CD4-positive, CD25-positive, alpha-beta regulatory T cell (primary cell): Measurements from ENCODE around the gene GFRA1. TPM values are rescaled to one million over a fixed set of nuclear protein-coding genes. Genes with fewer than 3 reads are reported as not detected.
A peak's percentile ranks its signal among the peaks of the same experiment; 100 is the strongest.

Experiments
- ATAC-seq, 2 donors: fragments of 150-1000 bp; cut with Tn5 transposase; one replicate each; pipeline ENCODE4 v1.10.0; 2021; ENCODE audit warnings: low read depth in 2 of 2, moderate number of reproducible peaks in 2 of 2, moderate library complexity in 1 of 2
- DNase-seq, 3 donors: peaks; one replicate each; pipeline versions ENCODE4 v3.0.0 to v3.0.0-alpha.2; 2012 to 2022; ENCODE audit warnings: mixed read lengths in 1 of 3
- H3K27ac ChIP-seq: one replicate; pipeline ENCODE4 v1.7.0; 2013; ENCODE audit warnings: mild to moderate bottlenecking, low read length; ENCODE audit not compliant: insufficient read depth, poor library complexity, severe bottlenecking
- H3K27me3 ChIP-seq: one replicate; pipeline ENCODE4 v1.7.0; 2013; ENCODE audit warnings: low read length; ENCODE audit not compliant: control insufficient read depth, insufficient read depth
- H3K36me3 ChIP-seq: one replicate; pipeline ENCODE4 v1.7.0; 2013; ENCODE audit warnings: mild to moderate bottlenecking, low read length, moderate library complexity; ENCODE audit not compliant: control insufficient read depth, insufficient read depth
- H3K4me1 ChIP-seq: 2 replicates; pipeline ENCODE4 v1.7.0; 2013; ENCODE audit warnings: mild to moderate bottlenecking, low read length; ENCODE audit not compliant: insufficient read depth, control insufficient read depth, poor library complexity, severe bottlenecking
- H3K4me3 ChIP-seq: one replicate; pipeline ENCODE4 v1.7.0; 2013; ENCODE audit warnings: low read depth, mild to moderate bottlenecking, low read length, moderate library complexity
- H3K9me3 ChIP-seq, 2 experiments: 1 replicate in 1 of 2; 2 replicates in 1 of 2; pipeline ENCODE4 v1.7.0; 2013; ENCODE audit warnings: low read length in 2 of 2, mild to moderate bottlenecking in 1 of 2, moderate library complexity in 1 of 2; ENCODE audit not compliant: control insufficient read depth in 2 of 2
- H3K27ac Mint-ChIP-seq, 3 donors: one replicate each; pipeline ENCODE4 v1.8.0; 2020 to 2022; ENCODE audit warnings: mild to moderate bottlenecking in 3 of 3, mixed read lengths in 3 of 3, moderate library complexity in 2 of 3
- H3K27me3 Mint-ChIP-seq: one replicate; pipeline ENCODE4 v1.8.0; 2022; ENCODE audit warnings: mild to moderate bottlenecking, mixed read lengths
- H3K36me3 Mint-ChIP-seq: one replicate; pipeline ENCODE4 v1.8.0; 2020; ENCODE audit warnings: mixed read lengths
- H3K4me1 Mint-ChIP-seq, 4 donors: one replicate each; pipeline ENCODE4 v1.8.0; 2020 to 2022; ENCODE audit warnings: mixed read lengths in 4 of 4, mild to moderate bottlenecking in 1 of 4
- H3K4me3 Mint-ChIP-seq, 4 donors: one replicate each; pipeline ENCODE4 v1.8.0; 2020 to 2022; ENCODE audit warnings: mild to moderate bottlenecking in 4 of 4, mixed read lengths in 4 of 4, moderate library complexity in 3 of 4
- H3K9me3 Mint-ChIP-seq, 7 donors: one replicate each; pipeline ENCODE4 v1.8.0; 2020 to 2022; ENCODE audit warnings: mixed read lengths in 7 of 7, mild to moderate bottlenecking in 3 of 7, moderate library complexity in 2 of 7
- polyA plus RNA-seq, 4 donors: library from polyadenylated mRNA; unstranded; fragments of 300-500 nt; fragmentation: Illumina TruSeq; gene quantifications; one replicate each; pipeline ENCODE4 v1.2.3, GENCODE V29; 2021
- total RNA-seq: library from RNA; stranded (reverse); gene quantifications from one replicate; pipeline ENCODE4 v1.2.3, GENCODE V29; 2022

The GFRA1 gene
- total and polyA plus RNA-seq, 5 donors from 2014 or later = not detected

DNA sequence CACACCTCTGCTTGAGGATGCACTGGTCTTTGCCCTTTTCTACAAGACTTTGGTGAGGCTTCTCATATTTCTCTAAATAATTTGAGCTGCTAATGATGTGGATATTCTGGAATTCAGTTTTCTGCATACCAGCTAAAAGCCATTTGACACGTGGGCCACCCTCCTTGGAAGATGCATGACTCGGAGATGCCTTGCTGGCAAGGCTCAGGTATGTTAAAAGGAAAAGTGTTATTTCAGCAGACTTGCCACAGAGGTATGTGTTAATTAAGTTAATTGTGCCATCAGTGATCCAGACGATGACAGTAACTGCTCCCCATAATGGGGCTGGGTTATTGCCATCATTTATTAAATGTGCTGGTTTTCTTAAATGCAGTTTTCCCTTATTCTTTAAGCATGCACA lies 8.8 kb upstream of the GFRA1 start:
- no peaks in the 10 kb centered on the region for H3K36me3 ChIP-seq
- H3K4me1 ChIP-seq = no peaks in the 10 kb centered on the region
- H3K36me3 Mint-ChIP-seq = no peaks in the 10 kb centered on the region
- H3K27ac ChIP-seq = no peak overlapping the region
- no peak overlapping the region for H3K27ac Mint-ChIP-seq
- DNase-seq (no peak), ATAC-seq (no peak)
- no peak overlapping the region for H3K4me3 ChIP-seq
- H3K4me3 Mint-ChIP-seq = no peak overlapping the region
- peaks cover 12% of the 10 kb centered on the region for H3K27me3 Mint-ChIP-seq
- no peaks in the 10 kb centered on the region for H3K27me3 ChIP-seq
- no peaks in the 10 kb centered on the region for H3K9me3 ChIP-seq
- H3K4me1 Mint-ChIP-seq = no peaks in the 10 kb centered on the region
- H3K9me3 Mint-ChIP-seq = peaks cover 0 to 3% (median 0%) of the 10 kb centered on the region in 7 donors

DNA sequence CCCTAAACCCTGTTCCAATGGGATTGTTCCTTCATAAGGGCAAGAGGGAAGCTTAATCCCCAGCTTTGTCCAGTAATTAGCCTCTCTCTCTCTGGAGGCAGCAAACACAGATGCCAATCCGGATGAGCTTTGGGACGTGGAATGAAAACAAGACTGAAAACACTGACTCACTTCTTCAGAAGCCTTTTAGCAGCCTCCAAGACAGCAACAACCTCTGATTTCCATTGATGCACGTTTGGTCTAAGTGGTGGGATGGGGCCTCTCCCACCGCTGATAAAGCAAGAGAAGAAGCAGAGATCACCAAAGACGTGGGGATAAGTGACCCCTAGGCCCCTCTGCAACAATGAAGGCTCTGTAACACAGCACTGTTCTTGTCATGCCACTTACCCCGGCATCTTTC lies 5.8 kb upstream of the GFRA1 start:
- ATAC-seq (no peak), DNase-seq (no peak)
- no peaks in the 10 kb centered on the region for H3K36me3 ChIP-seq
- H3K27ac Mint-ChIP-seq = no peak overlapping the region
- H3K4me1 ChIP-seq = no peaks in the 10 kb centered on the region
- no peak overlapping the region for H3K4me3 ChIP-seq
- H3K9me3 ChIP-seq = no peaks in the 10 kb centered on the region
- H3K27ac ChIP-seq = no peak overlapping the region
- no peak overlapping the region for H3K4me3 Mint-ChIP-seq
- H3K27me3 Mint-ChIP-seq = peaks cover 35% of the 10 kb centered on the region
- H3K27me3 ChIP-seq = peaks cover 15% of the 10 kb centered on the region
- H3K9me3 Mint-ChIP-seq = peaks cover 0 to 8% (median 0%) of the 10 kb centered on the region in 7 donors
- H3K36me3 Mint-ChIP-seq = no peaks in the 10 kb centered on the region
- H3K4me1 Mint-ChIP-seq = peaks cover 0 to 3% (median 0%) of the 10 kb centered on the region in 4 donors

DNA sequence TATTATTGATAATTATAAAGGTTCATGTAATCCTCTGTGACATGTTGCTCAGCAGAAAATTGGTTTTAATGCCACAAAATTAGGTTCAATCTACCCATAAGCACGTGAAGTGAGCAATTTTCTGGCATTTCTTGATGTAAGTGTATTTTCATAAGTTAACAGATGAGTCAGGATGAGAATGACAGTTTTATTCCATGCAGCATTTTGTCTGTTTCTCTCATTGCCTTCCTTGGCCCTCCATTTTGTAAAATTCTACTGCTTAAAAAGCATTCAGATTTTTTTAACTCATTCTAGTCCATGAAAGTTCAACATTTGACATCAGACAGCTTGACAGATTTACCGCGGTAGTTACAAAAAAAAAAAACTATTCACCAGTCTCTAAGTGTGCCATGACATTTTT lies 4.0 kb upstream of the GFRA1 start:
- H3K36me3 Mint-ChIP-seq = no peaks in the 10 kb centered on the region
- Histone ChIP-seq H3K4me3 (no peak overlapping the region), H3K27ac (no peak overlapping the region), H3K9me3 (no peaks in the 10 kb centered on the region), H3K4me1 (no peaks in the 10 kb centered on the region), H3K27me3 (peaks cover 15% of the 10 kb centered on the region), H3K36me3 (no peaks in the 10 kb centered on the region)
- ATAC-seq = no peak
- H3K27ac Mint-ChIP-seq = no peak overlapping the region
- H3K4me3 Mint-ChIP-seq = no peak overlapping the region
- no peak for DNase-seq
- peaks cover 0 to 7% (median 1%) of the 10 kb centered on the region in 4 donors for H3K4me1 Mint-ChIP-seq
- H3K9me3 Mint-ChIP-seq = peaks cover 0 to 11% (median 1%) of the 10 kb centered on the region in 7 donors
- peaks cover 42% of the 10 kb centered on the region for H3K27me3 Mint-ChIP-seq

DNA sequence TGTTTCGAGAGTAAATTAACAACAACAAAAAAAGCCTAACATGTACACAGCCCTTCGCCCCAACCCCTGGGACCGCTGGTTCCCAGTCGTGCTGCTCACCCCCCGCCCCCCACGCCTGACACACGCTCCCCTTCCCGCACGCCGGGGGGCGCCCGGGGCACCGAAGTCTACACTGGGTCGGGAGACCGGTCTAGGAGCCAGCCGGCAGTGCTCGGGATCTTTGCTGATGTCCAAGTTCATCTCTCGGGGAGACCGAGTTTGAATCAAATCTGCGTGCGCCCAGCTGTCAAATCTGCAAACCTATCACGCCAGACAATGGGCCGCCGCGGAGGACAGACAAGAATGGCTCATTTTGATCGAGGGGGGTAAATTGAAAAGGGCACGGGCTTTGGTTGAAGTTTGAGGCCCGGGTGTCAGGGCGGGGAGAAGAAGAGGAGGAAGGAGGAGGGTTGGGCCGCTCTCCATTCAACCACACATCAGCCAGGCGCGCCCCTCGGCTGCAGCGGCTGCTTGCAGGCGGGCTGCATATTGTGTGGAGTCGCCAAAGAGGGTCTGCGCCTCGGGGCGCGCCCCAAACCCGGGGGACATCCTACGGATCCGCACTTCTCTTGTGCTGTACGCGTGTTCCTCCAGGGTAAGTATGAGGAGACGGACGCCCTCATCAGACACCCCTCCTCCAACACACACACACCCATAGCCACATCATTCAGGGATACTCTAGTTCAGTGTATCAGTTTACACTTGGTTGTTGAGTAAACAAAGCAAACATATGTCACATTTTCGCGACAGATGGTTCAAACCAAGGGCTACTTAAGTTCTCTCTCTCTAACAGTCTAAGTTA lies 1.3 kb upstream of the GFRA1 start:
- H3K4me1 Mint-ChIP-seq = peaks cover 0 to 7% (median 1%) of the 10 kb centered on the region in 4 donors
- H3K4me3 Mint-ChIP-seq = peak overlapping the region in 3 of 4 donors; percentile 35 to 47 (median 36)
- no peak for ATAC-seq
- no peaks in the 10 kb centered on the region for H3K4me1 ChIP-seq
- peaks cover 59% of the 10 kb centered on the region for H3K27me3 Mint-ChIP-seq
- H3K27ac Mint-ChIP-seq = no peak overlapping the region
- no peaks in the 10 kb centered on the region for H3K36me3 Mint-ChIP-seq
- H3K4me3 ChIP-seq = no peak overlapping the region
- peaks cover 0 to 13% (median 1%) of the 10 kb centered on the region in 7 donors for H3K9me3 Mint-ChIP-seq
- no peak for DNase-seq
- no peaks in the 10 kb centered on the region for H3K36me3 ChIP-seq
- no peaks in the 10 kb centered on the region for H3K9me3 ChIP-seq
- H3K27ac ChIP-seq = no peak overlapping the region
- peaks cover 24% of the 10 kb centered on the region for H3K27me3 ChIP-seq

DNA sequence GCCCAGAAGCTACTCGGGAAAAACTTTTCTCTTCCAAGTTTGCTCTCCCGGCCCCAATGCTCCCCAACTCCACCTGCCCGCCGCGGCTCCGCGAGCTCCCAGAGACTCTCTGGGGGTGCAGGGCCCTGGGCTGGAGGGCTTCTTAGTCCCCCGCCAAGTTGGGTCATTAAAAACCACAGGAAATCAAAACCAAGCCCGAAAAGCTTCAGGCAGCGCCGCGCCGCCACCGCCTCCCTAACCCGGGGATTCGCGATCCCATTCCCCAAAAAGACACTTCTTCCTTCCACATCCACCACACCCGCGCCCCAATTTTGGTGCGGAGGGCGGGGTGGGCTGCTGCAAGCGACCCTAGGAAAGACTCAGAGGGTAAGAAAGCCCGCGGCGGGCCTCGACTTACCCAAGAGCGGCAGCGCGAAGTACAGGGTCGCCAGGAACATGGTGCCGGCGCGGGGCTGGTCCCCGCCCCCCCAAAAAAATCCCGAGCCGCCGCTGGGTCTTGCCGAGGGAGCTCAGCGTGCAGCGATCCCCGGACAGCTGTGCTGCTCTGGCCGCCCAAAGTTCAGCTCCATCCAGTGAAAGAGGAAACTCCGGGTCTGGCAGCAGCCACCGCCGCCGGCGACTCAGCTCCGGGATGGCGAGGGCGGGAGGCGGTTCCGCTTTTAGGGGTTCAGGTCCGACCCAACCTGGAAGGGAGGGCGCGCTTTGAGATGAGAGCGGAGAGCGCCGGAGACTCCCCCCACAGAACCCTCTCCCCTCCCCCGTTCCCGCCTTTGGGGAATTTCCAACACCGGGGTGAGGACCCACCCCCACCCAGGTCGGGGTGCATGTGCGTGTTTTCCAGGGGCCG lies 1.2 kb downstream of the GFRA1 start:
- H3K4me3 Mint-ChIP-seq = no peak overlapping the region
- Histone ChIP-seq H3K9me3 (no peaks in the 10 kb centered on the region), H3K27me3 (peaks cover 26% of the 10 kb centered on the region), H3K4me1 (no peaks in the 10 kb centered on the region), H3K27ac (no peak overlapping the region), H3K36me3 (no peaks in the 10 kb centered on the region), H3K4me3 (no peak overlapping the region)
- peaks cover 0 to 7% (median 1%) of the 10 kb centered on the region in 4 donors for H3K4me1 Mint-ChIP-seq
- no peak overlapping the region for H3K27ac Mint-ChIP-seq
- H3K36me3 Mint-ChIP-seq = no peaks in the 10 kb centered on the region
- ATAC-seq (no peak), DNase-seq (no peak)
- peaks cover 54% of the 10 kb centered on the region for H3K27me3 Mint-ChIP-seq
- peaks cover 0 to 13% (median 3%) of the 10 kb centered on the region in 7 donors for H3K9me3 Mint-ChIP-seq

DNA sequence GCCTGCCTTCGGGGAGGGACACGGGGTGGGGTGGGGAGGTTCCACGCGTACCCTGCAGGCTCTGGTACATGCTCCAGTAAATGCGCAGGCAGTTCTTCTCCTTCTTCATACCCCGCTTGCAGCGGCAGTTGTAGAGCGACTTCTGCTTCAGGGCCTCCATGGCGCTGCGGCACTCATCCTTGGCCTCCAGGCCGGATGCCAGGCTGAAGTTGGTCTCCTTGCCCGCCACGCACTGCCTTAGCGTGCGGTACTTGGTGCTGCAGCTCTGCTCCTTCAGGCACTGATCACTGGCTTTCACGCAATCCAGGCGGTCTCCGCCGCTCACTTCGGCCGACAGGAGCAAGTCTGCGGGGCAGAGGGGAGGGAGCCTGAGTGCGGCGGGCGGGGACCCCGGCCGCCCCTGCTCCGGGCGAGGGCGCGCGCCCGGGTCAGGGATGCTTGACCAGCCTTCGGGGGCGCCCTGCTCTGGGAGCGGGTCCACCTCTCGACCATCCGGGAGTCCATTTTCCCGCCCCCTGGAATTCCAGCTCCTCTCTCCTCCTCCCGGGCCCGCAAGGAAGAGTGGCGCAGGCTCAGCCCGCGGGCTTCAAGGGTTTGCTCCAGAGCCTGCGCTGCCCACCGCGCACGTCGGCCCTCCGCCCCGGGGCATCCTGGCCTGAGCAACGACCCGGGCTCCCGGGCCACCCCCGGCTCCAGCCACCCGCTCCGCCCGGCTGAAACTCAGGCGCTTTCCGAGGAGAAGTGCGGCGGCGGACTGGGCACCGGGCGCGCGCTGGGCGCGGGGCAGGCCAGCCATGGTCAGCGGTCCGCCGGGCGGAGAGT lies 2.0 kb downstream of the GFRA1 start:
- Mint-ChIP-seq H3K9me3 (peaks cover 0 to 13% (median 3%) of the 10 kb centered on the region in 7 donors), H3K36me3 (no peaks in the 10 kb centered on the region), H3K4me3 (no peak overlapping the region), H3K4me1 (peaks cover 0 to 7% (median 1%) of the 10 kb centered on the region in 4 donors), H3K27me3 (peaks cover 50% of the 10 kb centered on the region), H3K27ac (no peak overlapping the region)
- no peak overlapping the region for H3K27ac ChIP-seq
- DNase-seq (no peak), ATAC-seq (no peak)
- H3K4me1 ChIP-seq = no peaks in the 10 kb centered on the region
- peaks cover 26% of the 10 kb centered on the region for H3K27me3 ChIP-seq
- no peak overlapping the region for H3K4me3 ChIP-seq
- no peaks in the 10 kb centered on the region for H3K9me3 ChIP-seq
- H3K36me3 ChIP-seq = no peaks in the 10 kb centered on the region

DNA sequence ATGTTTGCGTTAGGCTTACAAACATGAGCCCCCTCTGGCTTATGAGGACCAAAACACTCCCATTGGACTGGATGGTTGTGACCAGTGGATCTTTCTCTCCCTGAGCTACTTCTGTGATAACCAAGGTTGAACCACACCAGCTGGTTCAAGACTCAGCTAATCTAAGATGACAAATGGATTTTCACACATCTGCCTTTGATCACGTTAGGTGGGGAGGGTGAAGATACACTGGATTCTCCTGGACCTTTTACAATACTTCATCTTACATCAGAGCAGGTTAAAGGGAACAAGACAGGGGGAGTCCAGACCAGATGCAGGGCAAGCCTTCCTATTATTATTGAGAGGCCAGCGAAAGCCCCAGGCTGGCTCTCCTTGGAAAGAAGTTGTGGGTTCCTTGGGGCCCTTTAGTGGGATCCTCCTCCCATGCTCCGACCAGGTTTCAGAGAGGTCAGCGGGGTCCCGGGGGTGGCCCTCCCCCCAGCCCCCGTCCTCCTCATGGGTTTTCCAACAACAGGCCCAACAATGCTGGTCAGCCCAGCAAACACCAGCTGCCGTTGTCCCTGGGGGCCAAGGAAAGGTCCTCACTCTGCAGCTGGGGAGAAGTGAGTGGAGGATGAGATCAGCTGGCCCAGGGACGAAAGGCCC lies 2.8 kb downstream of the GFRA1 start:
- H3K36me3 ChIP-seq = no peaks in the 10 kb centered on the region
- DNase-seq (no peak), ATAC-seq (no peak)
- H3K27ac ChIP-seq = no peak overlapping the region
- H3K27me3 Mint-ChIP-seq = peaks cover 45% of the 10 kb centered on the region
- peaks cover 0 to 7% (median 1%) of the 10 kb centered on the region in 4 donors for H3K4me1 Mint-ChIP-seq
- H3K9me3 ChIP-seq = no peaks in the 10 kb centered on the region
- H3K4me3 ChIP-seq = no peak overlapping the region
- H3K27ac Mint-ChIP-seq = no peak overlapping the region
- no peak overlapping the region for H3K4me3 Mint-ChIP-seq
- no peaks in the 10 kb centered on the region for H3K4me1 ChIP-seq
- H3K36me3 Mint-ChIP-seq = no peaks in the 10 kb centered on the region
- H3K9me3 Mint-ChIP-seq = peaks cover 0 to 11% (median 3%) of the 10 kb centered on the region in 7 donors
- H3K27me3 ChIP-seq = peaks cover 19% of the 10 kb centered on the region
